HT1080 (cell line): ENCODE results near the gene TUBA4A. TPM values are rescaled to one million over a fixed set of nuclear protein-coding genes. Genes with fewer than 3 reads are reported as not detected.
"Not testable (repeated sequence)": the region's sequence is repeated elsewhere in the genome, so short reads cannot be mapped to it uniquely, and the experiment has no call there.

Experiments used
- DNase-seq: peaks from one replicate; pipeline ENCODE4 v3.0.0-alpha.2; 2015; ENCODE audit warnings: low read depth
- total RNA-seq: library from RNA; depleted of rRNA; stranded (reverse); fragments of >200 nt; shearing (Covaris generic); gene quantifications from 2 replicates; pipeline ENCODE4 v1.2.3, GENCODE V29; 2014

TUBA4A gene
- total RNA-seq, 1 experiment from 2014 or later: 154 TPM

GRCh38 chr2:219287116-219287440, 33.4 kb upstream of the TUBA4A start:
- DNase-seq: not testable (repeated sequence)

- no peak for DNase-seq
These were observed 32.9 kb upstream of the TUBA4A start for GRCh38 chr2:219286436-219287115.

GRCh38 chr2:219285894-219286425, 32.2 kb upstream of the TUBA4A start:
- no peak for DNase-seq

GRCh38 chr2:219285373-219285735, 31.6 kb upstream of the TUBA4A start:
- no peak for DNase-seq

- no peak for DNase-seq
These were observed 31.0 kb upstream of the TUBA4A start for GRCh38 chr2:219284501-219285372.

GRCh38 chr2:219282943-219283581, 29.3 kb upstream of the TUBA4A start:
- DNase-seq: no peak

- no peak for DNase-seq
These were observed 28.7 kb upstream of the TUBA4A start for GRCh38 chr2:219282375-219282774.

GRCh38 chr2:219281588-219281987, 27.9 kb upstream of the TUBA4A start:
- DNase-seq: no peak

- DNase-seq: no peak
These were observed 26.9 kb upstream of the TUBA4A start for GRCh38 chr2:219280651-219281050.

- DNase-seq: no peak
These were observed 26.3 kb upstream of the TUBA4A start for GRCh38 chr2:219279916-219280516.

- DNase-seq: peak; percentile 99
These were observed 25.6 kb upstream of the TUBA4A start, which contains the start of gene DNAJB2 for GRCh38 chr2:219279151-219279915. TSS of gene DNAJB2 (plus strand) at chr2:219279366. CDS start at chr2:219279834, 468 bp downstream.

- DNase-seq: no peak
These were observed 25.0 kb upstream of the TUBA4A start for GRCh38 chr2:219278655-219279150.

GRCh38 chr2:219277703-219278654, 24.3 kb upstream of the TUBA4A start:
- peak; percentile 73 for DNase-seq

- peak; percentile 81 for DNase-seq
These were observed 20.7 kb upstream of the TUBA4A start for GRCh38 chr2:219274361-219274921.

GRCh38 chr2:219273937-219274336, 20.2 kb upstream of the TUBA4A start:
- peak; percentile 82 for DNase-seq

GRCh38 chr2:219272995-219273394, 19.3 kb upstream of the TUBA4A start:
- peak; percentile 54 for DNase-seq

GRCh38 chr2:219272356-219272755, 18.6 kb upstream of the TUBA4A start:
- no peak for DNase-seq

GRCh38 chr2:219271021-219271420, 17.3 kb upstream of the TUBA4A start:
- DNase-seq: no peak

- DNase-seq: no peak
These were observed 16.3 kb upstream of the TUBA4A start for GRCh38 chr2:219270055-219270372.
